OCI-LY1 (cell line): ENCODE measurements around the gene DNASE1L2.

Source experiments
- H2AFZ ChIP-seq: fragments of 200-600 bp; sonication (generic), shearing (Covaris generic); 2 replicates; pipeline ENCODE4 v1.6.0; 2014; ENCODE audit warnings: antibody characterized with exemption, mild to moderate bottlenecking, low read length
- H3F3A ChIP-seq: fragments of 200-600 bp; sonication (generic), shearing (Covaris generic); 2 replicates; pipeline ENCODE4 v1.6.0; 2014; ENCODE audit warnings: mild to moderate bottlenecking, antibody characterized with exemption, low read length, moderate library complexity; ENCODE audit not compliant: insufficient read depth
- H3K27ac ChIP-seq: fragments of 200-600 bp; sonication (generic); 2 replicates; pipeline ENCODE4 v1.5.1; 2014; ENCODE audit warnings: low read length, mixed run types, mild to moderate bottlenecking, low read depth; ENCODE audit not compliant: poor library complexity, severe bottlenecking
- H3K27me3 ChIP-seq: fragments of 200-600 bp; sonication (generic); 2 replicates; pipeline ENCODE4 v1.6.0; 2014; ENCODE audit warnings: antibody characterized with exemption, mild to moderate bottlenecking, low read length, moderate library complexity; ENCODE audit not compliant: insufficient read depth
- H3K36me3 ChIP-seq: fragments of 200-600 bp; sonication (generic); 2 replicates; pipeline ENCODE4 v1.6.1; 2014; ENCODE audit warnings: mild to moderate bottlenecking, antibody characterized with exemption, low read length, moderate library complexity, mixed read lengths; ENCODE audit not compliant: insufficient read depth
- H3K4me1 ChIP-seq: fragments of 200-600 bp; sonication (generic); 2 replicates; pipeline ENCODE4 v1.5.1; 2014; ENCODE audit warnings: mild to moderate bottlenecking, low read length, moderate library complexity; ENCODE audit not compliant: insufficient read depth, severe bottlenecking
- H3K4me2 ChIP-seq: fragments of 200-600 bp; sonication (generic), shearing (Covaris generic); 2 replicates; pipeline ENCODE4 v1.6.1; 2014; ENCODE audit warnings: low read length
- H3K4me3 ChIP-seq: fragments of 200-600 bp; sonication (generic); 2 replicates; pipeline ENCODE4 v1.5.1; 2014; ENCODE audit warnings: low read length, low read depth, mild to moderate bottlenecking, mixed read lengths; ENCODE audit not compliant: poor library complexity, severe bottlenecking
- H3K79me2 ChIP-seq: fragments of 200-600 bp; shearing (Covaris generic); 2 replicates; pipeline ENCODE4 v1.6.1; 2016; ENCODE audit warnings: mixed run types, low read length, mixed read lengths; ENCODE audit not compliant: insufficient read depth
- H3K9ac ChIP-seq: fragments of 200-600 bp; sonication (generic), shearing (Covaris generic); 2 replicates; pipeline ENCODE4 v1.6.1; 2014; ENCODE audit warnings: mild to moderate bottlenecking, low read length, mixed read lengths
- H3K9me2 ChIP-seq: fragments of 200-600 bp; sonication (generic), shearing (Covaris generic); 2 replicates; pipeline ENCODE4 v1.6.1; 2014; ENCODE audit warnings: low read depth, mild to moderate bottlenecking, low read length, mixed read lengths
- H3K9me3 ChIP-seq: fragments of 200-600 bp; shearing (Covaris generic); 2 replicates; pipeline ENCODE4 v1.6.1; 2014; ENCODE audit warnings: low read length, mixed read lengths
- H4K20me1 ChIP-seq: fragments of 200-600 bp; sonication (generic), shearing (Covaris generic); 2 replicates; pipeline ENCODE4 v1.6.0; 2016; ENCODE audit warnings: mild to moderate bottlenecking, low read length; ENCODE audit not compliant: insufficient read depth
- CTCF ChIP-seq: fragments of 200-600 bp; sonication (generic), shearing (Covaris generic); IDR thresholded peaks from 2 replicates; pipeline ENCODE4 v1.5.1; 2017; ENCODE audit warnings: mild to moderate bottlenecking, antibody characterized with exemption, low read length, moderate library complexity, mixed read lengths
- EZH2 ChIP-seq: fragments of 200-600 bp; sonication (generic), shearing (Covaris generic); IDR thresholded peaks from 2 replicates; pipeline ENCODE4 v1.8.0; 2017; ENCODE audit warnings: borderline replicate concordance, mixed run types, mild to moderate bottlenecking, antibody characterized with exemption, low read length, moderate library complexity, mixed read lengths

The DNASE1L2 gene

GRCh38 chr16:2284001-2284770, 47.9 kb downstream of the DNASE1L2 start:
- Histone ChIP-seq H3F3A (no peaks in the 10 kb centered on the region), H3K9me3 (no peaks in the 10 kb centered on the region), H3K9ac (no peak overlapping the region), H3K4me2 (no peak overlapping the region), H4K20me1 (no peaks in the 10 kb centered on the region), H2AFZ (no peak overlapping the region), H3K36me3 (no peaks in the 10 kb centered on the region), H3K27me3 (peaks cover 7% of the 10 kb centered on the region), H3K79me2 (no peaks in the 10 kb centered on the region), H3K27ac (no peak overlapping the region), H3K4me1 (no peaks in the 10 kb centered on the region), H3K4me3 (no peak overlapping the region), H3K9me2 (no peaks in the 10 kb centered on the region)
- TF ChIP-seq CTCF (no peak), EZH2 (no peak)

GRCh38 chr16:2284797-2285576, 48.7 kb downstream of the DNASE1L2 start:
- Histone ChIP-seq H3K36me3 (no peaks in the 10 kb centered on the region), H3K79me2 (no peaks in the 10 kb centered on the region), H3K27ac (no peak overlapping the region), H3K9me3 (no peaks in the 10 kb centered on the region), H4K20me1 (no peaks in the 10 kb centered on the region), H3K4me3 (no peak overlapping the region), H3K4me2 (no peak overlapping the region), H3K4me1 (no peaks in the 10 kb centered on the region), H2AFZ (no peak overlapping the region), H3K9ac (no peak overlapping the region), H3K9me2 (no peaks in the 10 kb centered on the region), H3F3A (no peaks in the 10 kb centered on the region), H3K27me3 (peaks cover 7% of the 10 kb centered on the region; the same call in 1 of the 2 replicates)
- TF ChIP-seq EZH2 = no peak
- TF ChIP-seq CTCF = no peak

GRCh38 chr16:2285731-2286191, 49.5 kb downstream of the DNASE1L2 start:
- peaks cover 7% of the 10 kb centered on the region; the same call in 1 of the 2 replicates for H3K27me3 ChIP-seq
- no peaks in the 10 kb centered on the region for H3K9me2 ChIP-seq
- no peak overlapping the region for H3K4me3 ChIP-seq
- H3K4me2 ChIP-seq = no peak overlapping the region
- H3K27ac ChIP-seq = no peak overlapping the region
- no peak overlapping the region for H3K9ac ChIP-seq
- no peak overlapping the region for H2AFZ ChIP-seq
- H3K36me3 ChIP-seq = no peaks in the 10 kb centered on the region
- no peaks in the 10 kb centered on the region for H3K4me1 ChIP-seq
- H4K20me1 ChIP-seq = no peaks in the 10 kb centered on the region
- no peaks in the 10 kb centered on the region for H3K9me3 ChIP-seq
- no peaks in the 10 kb centered on the region for H3K79me2 ChIP-seq
- no peak for TF ChIP-seq CTCF
- TF ChIP-seq EZH2 = no peak
- no peaks in the 10 kb centered on the region for H3F3A ChIP-seq
